GM19193 (cell line): ENCODE results near the gene KCNA4.

Experiments used
- POLR2A ChIP-seq: IDR thresholded peaks from 4 replicates; pipeline ENCODE4 v1.6.1; 2011; ENCODE audit not compliant: insufficient read depth, insufficient read length; ENCODE audit errors: extremely low read depth

The KCNA4 gene

DNA sequence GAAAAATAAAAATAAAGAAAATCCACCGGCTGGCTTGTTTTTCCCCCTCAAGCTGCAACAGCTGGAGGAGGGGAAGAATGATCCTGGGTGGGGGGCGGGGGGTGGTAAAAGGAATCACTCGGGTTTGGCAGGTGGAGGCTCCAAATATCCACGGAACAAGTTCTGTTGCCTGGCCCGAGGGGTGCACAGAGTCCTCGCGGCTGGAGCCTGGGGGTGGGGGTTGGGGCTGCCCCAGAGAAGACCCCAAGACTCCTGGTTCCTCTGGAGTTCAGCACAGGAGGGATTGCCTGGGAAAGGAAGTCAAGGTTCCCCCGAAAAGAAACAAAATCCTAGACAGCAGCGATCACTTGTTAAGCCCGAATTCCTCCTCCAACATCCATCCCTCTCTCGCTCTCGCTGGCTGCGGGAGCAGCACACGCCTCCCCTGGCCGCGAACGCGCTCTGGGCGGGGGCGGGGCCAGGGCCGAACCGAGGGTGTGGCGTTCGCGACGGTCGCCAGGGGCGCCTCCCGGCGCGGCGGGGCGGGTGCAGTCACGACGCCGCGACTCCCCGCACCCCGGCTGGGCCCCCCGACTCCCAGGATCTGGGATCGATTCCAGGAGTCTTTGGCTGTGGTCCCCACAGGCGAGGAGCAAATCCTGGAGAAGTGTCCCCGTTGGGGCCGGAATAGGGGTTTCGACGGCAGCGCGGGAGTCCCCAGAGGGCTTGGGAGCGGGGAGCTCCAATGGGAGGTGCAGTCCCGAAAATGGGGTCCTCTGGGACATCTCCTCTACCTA lies at the start of gene KCNA4:
Gene KCNA4 (minus strand): TSS at position 443 of the 776 bp plus-strand sequence. CDS start 4,352 bp downstream, outside the sequence.
- TF ChIP-seq POLR2A, result no peak

DNA sequence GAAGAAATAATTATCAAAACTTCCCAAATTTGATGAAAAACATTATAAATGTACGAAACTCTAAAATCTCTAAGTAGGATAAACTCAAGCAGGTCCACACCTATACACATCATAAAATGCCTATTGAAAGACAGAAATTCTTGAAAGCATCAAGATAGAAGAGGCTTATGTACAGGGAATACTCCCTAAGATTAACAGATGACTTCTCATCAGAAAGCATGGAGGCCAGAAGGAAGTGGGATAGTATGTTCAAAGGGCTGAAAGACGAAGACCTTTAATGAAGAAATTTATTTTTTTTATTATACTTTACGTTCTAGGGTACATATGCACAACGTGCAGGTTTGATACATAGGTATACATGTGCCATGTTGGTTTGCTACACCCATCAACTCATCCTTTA lies 45.3 kb upstream of the KCNA4 start:
- TF ChIP-seq POLR2A, result no peak

- no peak for TF ChIP-seq POLR2A
These were observed 42.5 kb upstream of the KCNA4 start for GRCh38 chr11:30059172-30059815.

- TF ChIP-seq POLR2A, result no peak
These were observed 32.4 kb upstream of the KCNA4 start for GRCh38 chr11:30049214-30049613.

GRCh38 chr11:30046578-30046945 lies 29.7 kb upstream of the KCNA4 start:
- TF ChIP-seq POLR2A, result no peak

DNA sequence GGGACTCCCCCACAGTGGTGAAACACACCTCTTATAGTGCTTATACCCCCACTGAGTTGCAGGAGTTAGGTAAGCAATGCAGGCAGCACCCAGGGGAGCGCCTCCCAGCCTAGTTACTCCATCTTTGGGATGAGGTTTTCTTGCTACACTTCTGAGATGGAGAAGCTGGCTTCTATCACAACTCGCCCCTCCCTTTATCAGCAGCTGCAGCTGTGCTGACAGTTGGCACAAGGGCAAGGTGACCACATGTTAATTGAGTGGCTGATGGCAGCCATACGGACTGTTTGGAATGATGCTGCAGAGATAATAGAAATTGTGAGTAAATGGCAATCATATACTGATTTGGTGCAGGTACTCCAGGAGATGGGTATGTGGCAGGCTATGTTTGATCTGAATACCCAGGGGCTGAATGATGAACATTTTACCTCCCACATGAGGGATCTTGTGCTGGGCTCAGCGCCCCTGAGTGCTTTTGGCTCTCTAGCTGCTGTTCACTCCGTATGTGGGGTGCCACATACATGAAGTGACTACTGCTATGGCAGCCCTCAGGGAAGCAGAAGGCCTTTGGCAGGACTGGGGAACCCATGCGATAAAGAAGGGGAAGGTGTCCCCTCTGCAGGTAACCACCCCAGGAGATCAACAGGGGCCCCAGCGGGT lies 29.2 kb upstream of the KCNA4 start:
- no peak for TF ChIP-seq POLR2A

- no peak for TF ChIP-seq POLR2A
These were observed 28.3 kb upstream of the KCNA4 start for GRCh38 chr11:30045144-30045543.

- TF ChIP-seq POLR2A, result no peak
These were observed 24.3 kb upstream of the KCNA4 start for GRCh38 chr11:30041171-30041570.

DNA sequence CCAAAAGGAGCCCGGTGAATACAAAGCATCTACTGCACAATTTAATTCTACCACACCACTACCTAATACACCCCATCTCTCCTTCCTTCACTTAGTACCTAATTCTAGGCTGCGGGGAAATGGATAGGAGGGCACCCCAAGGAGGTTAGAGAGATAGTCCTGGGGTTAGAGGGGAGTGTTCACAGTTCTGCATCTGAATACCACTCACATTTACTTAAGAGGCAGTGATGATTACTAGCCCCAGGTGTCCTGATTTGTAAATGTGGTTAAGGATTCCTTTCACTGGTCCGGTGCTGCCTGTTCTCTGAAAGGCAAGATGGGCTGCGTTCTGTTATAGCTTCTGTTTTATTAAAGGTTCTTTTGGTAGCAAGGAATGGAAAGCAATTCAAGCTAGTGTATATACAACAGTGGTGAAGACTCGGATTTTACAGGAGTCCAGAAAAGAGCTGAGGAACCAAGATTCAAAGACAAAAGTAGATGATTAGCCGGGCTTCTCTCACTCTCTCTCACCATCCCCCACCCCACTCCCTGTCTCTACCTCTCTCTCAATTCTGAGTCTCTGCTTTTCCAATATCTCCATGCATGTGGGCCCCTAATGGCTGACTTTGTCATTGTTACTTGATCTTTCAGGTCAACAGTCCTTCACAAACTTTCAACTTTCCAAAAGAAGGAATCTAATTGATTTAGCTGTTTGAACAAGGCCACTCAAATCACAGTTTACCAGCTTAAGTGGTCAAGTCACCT lies 8.7 kb upstream of the KCNA4 start:
- TF ChIP-seq POLR2A, result no peak

DNA sequence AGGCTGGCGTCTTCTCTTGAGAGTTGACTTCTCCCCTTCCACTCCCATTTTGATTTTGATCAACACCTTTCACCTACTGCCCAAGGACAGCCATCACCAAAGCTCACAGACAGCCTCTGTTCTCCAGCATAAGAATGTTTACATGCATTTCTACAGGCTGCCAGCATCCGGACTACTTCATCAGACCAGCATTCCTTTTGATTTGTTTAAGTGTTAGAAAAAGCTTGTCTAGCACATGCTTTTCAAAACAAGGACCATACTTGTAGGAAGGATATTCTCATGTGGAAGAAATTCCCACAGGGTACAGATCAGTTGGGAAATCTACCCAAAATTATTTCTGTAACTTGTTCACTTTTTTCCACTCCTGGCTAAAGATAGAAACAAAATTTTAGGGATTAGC lies 6.2 kb upstream of the KCNA4 start:
- TF ChIP-seq POLR2A, result no peak

- TF ChIP-seq POLR2A, result no peak
These were observed 2.7 kb upstream of the KCNA4 start for GRCh38 chr11:30019481-30019880.

DNA sequence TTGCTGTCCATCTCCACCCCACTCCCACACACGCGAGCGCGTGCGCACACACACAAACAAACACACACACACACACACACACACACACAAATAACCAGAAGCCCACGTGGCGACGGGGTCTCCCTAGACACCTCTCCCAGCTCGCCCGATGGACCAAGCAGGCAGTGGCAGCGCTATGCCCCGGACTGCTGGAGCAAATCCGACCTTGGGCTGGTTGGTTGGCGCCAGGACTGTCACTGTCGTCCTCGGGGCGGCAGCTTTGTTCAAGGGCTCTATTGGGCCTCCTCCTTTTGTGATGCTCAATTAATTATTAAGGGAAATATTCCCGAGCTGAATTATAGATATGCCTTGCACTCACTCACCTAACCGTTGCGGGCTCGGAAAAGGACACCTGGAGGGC lies 1.7 kb upstream of the KCNA4 start:
- no peak for TF ChIP-seq POLR2A

GRCh38 chr11:30017445-30017895 lies 640 bp upstream of the KCNA4 start:
- no peak for TF ChIP-seq POLR2A

GRCh38 chr11:30015725-30016412 lies 961 bp downstream of the KCNA4 start:
- no peak for TF ChIP-seq POLR2A
